ENCODE data around the gene CAMK1. TPM values are rescaled to one million over a fixed set of nuclear protein-coding genes. Genes with fewer than 3 reads are reported as not detected.

The CAMK1 gene
- total and polyA plus RNA-seq, 3 donors from 2014 or later = 62.7 to 185 (median 127) TPM

- TF ChIP-seq CTCF (IDR thresholded peaks at IDR 0.05) (no peak), POLR2A (IDR thresholded peaks at IDR 0.05) (no peak)
- no peak for DNase-seq
- Histone ChIP-seq H3K27me3 (no peaks in the 10 kb centered on the region), H3K9me3 (no peaks in the 10 kb centered on the region), H3K4me3 (no peak overlapping the region), H3K4me1 (peaks cover 14% of the 10 kb centered on the region), H3K27ac (no peak overlapping the region), H3K36me3 (ENCODE audit: low read depth, missing control alignments) (no peaks in the 10 kb centered on the region)
- 65 to 86% methylated on average over 5 to 10 of the region's 10 CpGs for WGBS, 2 donors
- intact Hi-C loops (cut with DNase I; ENCODE audit: low total_unique reads) = no loop called here
These were observed 40.3 kb downstream of the CAMK1 start for GRCh38 chr3:9729419-9729818.

DNA sequence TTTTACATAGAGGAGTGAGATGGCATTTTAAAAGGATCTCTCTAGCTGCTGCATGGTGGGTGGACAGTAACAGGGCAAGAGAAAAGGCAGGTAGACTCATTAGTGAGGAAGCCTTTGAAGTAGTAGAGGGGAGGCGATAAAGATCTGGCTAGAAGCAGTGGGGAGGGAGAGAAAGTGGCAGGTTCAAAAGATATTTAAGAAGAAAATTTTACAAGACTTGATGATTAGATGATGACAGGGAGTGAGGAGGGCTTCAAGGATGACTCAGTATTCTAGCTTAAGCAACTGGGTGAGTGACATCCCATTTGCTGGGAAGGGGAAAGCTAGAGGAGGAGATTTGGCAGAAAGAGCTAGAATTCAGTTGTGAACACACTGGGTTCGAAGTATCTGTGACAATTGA, 42.0 kb downstream of the CAMK1 start:
- DNase-seq = no peak
- no peak overlapping the region for H3K4me3 ChIP-seq
- no peak for TF ChIP-seq POLR2A (IDR thresholded peaks at IDR 0.05)
- TF ChIP-seq CTCF (IDR thresholded peaks at IDR 0.05) = no peak
- peaks cover 2% of the 10 kb centered on the region for H3K4me1 ChIP-seq
- intact Hi-C loops (cut with DNase I; ENCODE audit: low total_unique reads) = no loop called here
- H3K36me3 ChIP-seq (ENCODE audit: low read depth, missing control alignments) = no peaks in the 10 kb centered on the region
- 87 to 90% methylated on average over 2 of the region's 2 CpGs for WGBS, 2 donors
- H3K9me3 ChIP-seq = no peaks in the 10 kb centered on the region
- H3K27me3 ChIP-seq = no peaks in the 10 kb centered on the region
- no peak overlapping the region for H3K27ac ChIP-seq

DNA sequence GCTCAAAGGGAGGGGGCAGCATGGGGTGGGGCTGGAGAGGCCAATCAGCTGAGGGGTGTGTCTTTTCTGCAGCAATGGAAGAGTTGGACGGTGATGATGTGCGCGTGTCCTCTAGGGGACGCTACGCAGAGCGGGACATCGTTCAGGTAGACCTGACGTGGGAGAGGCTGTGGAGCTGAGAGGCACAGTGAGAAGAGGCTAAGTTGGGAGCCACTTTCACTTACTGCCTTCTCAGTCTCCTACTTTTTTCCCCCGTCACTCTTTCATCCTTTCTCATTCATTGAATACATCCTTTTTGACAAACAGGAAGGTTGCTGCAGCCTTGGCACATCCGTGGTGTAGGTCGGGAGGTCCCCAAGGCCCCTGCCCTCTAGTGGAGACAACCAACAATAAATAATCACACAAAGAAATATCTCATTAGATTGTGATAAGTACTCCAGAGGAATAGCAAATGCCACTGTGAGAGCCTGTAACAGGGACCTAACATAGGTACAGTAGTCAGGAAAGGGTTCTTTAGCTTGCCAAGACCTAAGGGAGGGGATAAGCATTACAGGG, 42.6 kb downstream of the CAMK1 start:
- H3K9me3 ChIP-seq = no peaks in the 10 kb centered on the region
- H3K4me3 ChIP-seq = no peak overlapping the region
- DNase-seq = peak; percentile 33
- H3K4me1 ChIP-seq = no peaks in the 10 kb centered on the region
- H3K27ac ChIP-seq = no peak overlapping the region
- intact Hi-C loops (cut with DNase I; ENCODE audit: low total_unique reads) = no loop called here
- TF ChIP-seq POLR2A (IDR thresholded peaks at IDR 0.05) = no peak
- TF ChIP-seq CTCF (IDR thresholded peaks at IDR 0.05) = peak in 2 of 3 experiments; percentile 33 to 34
- WGBS, 2 donors = 42 to 49% methylated on average over 11 of the region's 11 CpGs
- no peaks in the 10 kb centered on the region for H3K27me3 ChIP-seq
- H3K36me3 ChIP-seq (ENCODE audit: low read depth, missing control alignments) = no peaks in the 10 kb centered on the region

DNA sequence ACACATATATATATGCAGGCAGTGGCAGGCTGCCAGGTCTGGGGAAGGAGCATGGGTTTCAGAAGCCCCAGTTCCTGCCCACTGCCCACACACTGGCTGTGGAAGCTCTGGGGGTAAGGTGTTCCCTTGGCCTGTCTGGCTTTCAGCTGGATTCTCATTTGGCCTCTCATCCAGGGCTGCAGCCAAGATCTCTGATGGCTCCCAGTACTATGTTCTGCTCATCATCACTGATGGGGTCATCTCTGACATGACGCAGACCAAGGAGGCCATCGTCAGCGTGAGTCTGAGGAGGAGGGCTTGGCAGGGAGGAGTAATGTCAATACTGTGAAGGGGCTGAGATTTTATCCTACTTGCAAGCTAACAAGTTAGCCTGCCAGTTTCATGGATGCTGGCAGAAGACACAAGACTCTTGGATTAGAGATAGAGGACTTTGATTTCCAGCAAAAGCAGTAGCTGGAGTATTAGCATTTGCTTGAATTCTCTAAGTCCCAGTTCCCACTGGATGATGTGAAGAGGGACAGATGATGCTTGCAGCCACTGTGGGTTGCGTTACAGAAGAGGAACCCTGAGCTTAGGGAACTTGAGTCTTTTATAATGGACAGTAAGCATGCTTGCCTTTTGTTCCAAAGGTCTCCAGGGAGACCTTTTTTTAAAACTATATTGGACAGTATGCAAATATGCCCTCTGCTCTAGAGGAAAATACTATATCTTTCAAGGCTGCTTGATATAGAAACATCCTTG, 43.8 kb downstream of the CAMK1 start:
- TF ChIP-seq POLR2A (IDR thresholded peaks at IDR 0.05) (no peak), CTCF (IDR thresholded peaks at IDR 0.05) (no peak)
- H3K36me3 ChIP-seq (ENCODE audit: low read depth, missing control alignments) = no peaks in the 10 kb centered on the region
- DNase-seq = no peak
- H3K27ac ChIP-seq = no peak overlapping the region
- no peaks in the 10 kb centered on the region for H3K27me3 ChIP-seq
- intact Hi-C loops (cut with DNase I; ENCODE audit: low total_unique reads) = no loop called here
- H3K4me3 ChIP-seq = no peak overlapping the region
- H3K9me3 ChIP-seq = no peaks in the 10 kb centered on the region
- H3K4me1 ChIP-seq = no peaks in the 10 kb centered on the region
- 89 to 95% methylated on average over 1 to 4 of the region's 4 CpGs for whole genome bisulfite sequencing, 2 donors

GRCh38 chr3:9721700-9722060, 48.1 kb downstream of the CAMK1 start:
- no peaks in the 10 kb centered on the region for H3K36me3 ChIP-seq (ENCODE audit: low read depth, missing control alignments)
- DNase-seq = no peak
- WGBS, 2 donors = 69 to 95% methylated on average over 2 of the region's 2 CpGs
- no peaks in the 10 kb centered on the region for H3K4me1 ChIP-seq
- intact Hi-C loops (cut with DNase I; ENCODE audit: low total_unique reads) = no loop called here
- H3K27me3 ChIP-seq = no peaks in the 10 kb centered on the region
- H3K27ac ChIP-seq = no peak overlapping the region
- H3K9me3 ChIP-seq = no peaks in the 10 kb centered on the region
- H3K4me3 ChIP-seq = no peak overlapping the region
- no peak for TF ChIP-seq CTCF (IDR thresholded peaks at IDR 0.05)
- no peak for TF ChIP-seq POLR2A (IDR thresholded peaks at IDR 0.05)
